Neural crest cell (in vitro differentiated cells): Measurements from ENCODE around the gene INAFM1. TPM values are rescaled to one million over a fixed set of nuclear protein-coding genes. Genes with fewer than 3 reads are reported as not detected.
A peak's percentile ranks its signal among the peaks of the same experiment; 100 is the strongest.
"Not testable (repeated sequence)": the region's sequence is repeated elsewhere in the genome, so short reads cannot be mapped to it uniquely, and the experiment has no call there.

ENCODE experiments used
- DNase-seq: peaks from one replicate; pipeline ENCODE4 v3.0.0; 2021; ENCODE audit warnings: low read depth, mixed read lengths, low spot score
- H3K27ac Mint-ChIP-seq: one replicate; pipeline ENCODE4 v1.8.0; 2021; ENCODE audit warnings: mild to moderate bottlenecking, mixed read lengths; ENCODE audit not compliant: unreplicated experiment
- H3K27me3 Mint-ChIP-seq: 2 replicates; pipeline ENCODE4 v1.8.0; 2021; ENCODE audit warnings: low read depth, mild to moderate bottlenecking, mixed read lengths
- H3K36me3 Mint-ChIP-seq: 2 replicates; pipeline ENCODE4 v1.8.0; 2021; ENCODE audit warnings: low read depth, mild to moderate bottlenecking, mixed read lengths
- H3K4me1 Mint-ChIP-seq: 2 replicates; pipeline ENCODE4 v1.8.0; 2021; ENCODE audit warnings: mixed read lengths
- H3K4me3 Mint-ChIP-seq: one replicate; pipeline ENCODE4 v1.8.0; 2021; ENCODE audit warnings: mild to moderate bottlenecking, mixed read lengths
- H3K9me3 Mint-ChIP-seq: 2 replicates; pipeline ENCODE4 v1.8.0; 2021; ENCODE audit warnings: mixed read lengths
- CTCF ChIP-seq: fragments of 200-600 bp; sonication (generic); conservative IDR thresholded peaks from 2 replicates; pipeline ENCODE4 v1.5.0; 2021; ENCODE audit warnings: antibody characterized with exemption, mild to moderate bottlenecking
- total RNA-seq: library from RNA; stranded (reverse); gene quantifications from 2 replicates; pipeline ENCODE4 v1.2.1, GENCODE V29; 2021

Gene INAFM1
- total RNA-seq, 1 donor from 2014 or later: 10.2 TPM

GRCh38 chr19:47280183-47280797 lies 5.6 kb downstream of the INAFM1 start:
- TF ChIP-seq CTCF: peak; percentile 55
- Mint-ChIP-seq H3K36me3 (no peaks in the 10 kb centered on the region), H3K27ac (no peak overlapping the region), H3K4me1 (peaks cover 20% of the 10 kb centered on the region), H3K27me3 (peaks cover 10% of the 10 kb centered on the region), H3K9me3 (no peaks in the 10 kb centered on the region), H3K4me3 (no peak overlapping the region)
- peak; percentile 57 for DNase-seq

- H3K27me3 Mint-ChIP-seq: no peaks in the 10 kb centered on the region
- no peaks in the 10 kb centered on the region for H3K9me3 Mint-ChIP-seq
- H3K36me3 Mint-ChIP-seq: no peaks in the 10 kb centered on the region
- H3K4me3 Mint-ChIP-seq: no peak overlapping the region
- peaks cover 5% of the 10 kb centered on the region for H3K4me1 Mint-ChIP-seq
- no peak for TF ChIP-seq CTCF
- no peak for DNase-seq
- no peak overlapping the region for H3K27ac Mint-ChIP-seq
Measured at GRCh38 chr19:47283405-47284059, 8.8 kb downstream of the INAFM1 start.

DNA sequence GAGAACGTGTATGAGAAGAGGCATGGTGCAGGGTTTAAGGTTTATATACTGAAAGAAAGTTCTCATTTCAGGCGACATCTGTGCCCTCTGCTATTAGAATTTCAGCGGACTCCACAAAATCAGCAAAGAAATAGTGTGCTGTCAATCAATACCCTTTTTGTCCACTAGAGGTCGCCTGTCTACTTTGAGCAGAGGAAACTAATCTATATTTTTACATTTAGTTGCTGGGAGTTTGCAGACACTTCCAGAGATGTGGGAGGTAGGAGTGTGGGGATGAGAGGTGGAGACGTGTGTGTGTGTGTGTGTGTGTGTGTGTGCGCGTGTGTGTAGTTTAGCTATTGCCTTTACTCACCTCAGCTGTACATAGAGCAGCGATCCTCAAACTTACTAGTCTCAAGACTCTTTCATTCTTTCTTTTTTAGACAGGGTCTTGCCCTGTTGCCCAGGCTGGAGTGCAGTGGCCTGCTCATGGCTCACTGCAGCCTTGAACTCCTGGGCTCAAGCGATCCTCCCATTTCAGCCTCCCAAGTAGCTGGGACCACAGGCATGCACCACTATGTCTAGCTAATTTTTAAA lies 9.7 kb downstream of the INAFM1 start:
- H3K27me3 Mint-ChIP-seq: no peaks in the 10 kb centered on the region
- peaks cover 6% of the 10 kb centered on the region for H3K4me1 Mint-ChIP-seq
- no peaks in the 10 kb centered on the region for H3K36me3 Mint-ChIP-seq
- TF ChIP-seq CTCF: peak; percentile 83
- peak; percentile 79 for DNase-seq
- H3K9me3 Mint-ChIP-seq: no peaks in the 10 kb centered on the region
- no peak overlapping the region for H3K4me3 Mint-ChIP-seq
- H3K27ac Mint-ChIP-seq: no peak overlapping the region

GRCh38 chr19:47296036-47296435 lies 21.4 kb downstream of the INAFM1 start:
- Mint-ChIP-seq H3K9me3 (no peaks in the 10 kb centered on the region), H3K4me3 (no peak overlapping the region), H3K27ac (no peak overlapping the region), H3K27me3 (no peaks in the 10 kb centered on the region), H3K36me3 (no peaks in the 10 kb centered on the region), H3K4me1 (peaks cover 3% of the 10 kb centered on the region)
- TF ChIP-seq CTCF: peak; percentile 87
- DNase-seq: peak; percentile 87

- not testable (repeated sequence) for H3K36me3 Mint-ChIP-seq, H3K4me3 Mint-ChIP-seq, H3K9me3 Mint-ChIP-seq, DNase-seq, H3K27me3 Mint-ChIP-seq, H3K27ac Mint-ChIP-seq, H3K4me1 Mint-ChIP-seq
Measured at GRCh38 chr19:47300867-47301266, 26.2 kb downstream of the INAFM1 start.

GRCh38 chr19:47302249-47302648 lies 27.6 kb downstream of the INAFM1 start:
- Mint-ChIP-seq H3K36me3 (no peaks in the 10 kb centered on the region), H3K27ac (no peak overlapping the region), H3K4me1 (peaks cover 5% of the 10 kb centered on the region), H3K4me3 (no peak overlapping the region), H3K9me3 (no peaks in the 10 kb centered on the region), H3K27me3 (peaks cover 12% of the 10 kb centered on the region)
- TF ChIP-seq CTCF: no peak
- no peak for DNase-seq
